Thyroid gland (tissue), 4 donors: ENCODE results near the gene TAOK1.
A peak's percentile ranks its signal among the peaks of the same experiment; 100 is the strongest.

Experiments
- POLR2A ChIP-seq, 2 donors: fragments of 450-650 bp; IDR thresholded peaks; one replicate each; pipeline ENCODE4 v1.6.1; 2017; ENCODE audit warnings: antibody characterized with exemption in 2 of 2, mild to moderate bottlenecking in 2 of 2, moderate library complexity in 1 of 2
- TF ChIP-seq, protein P1 (sequence below), 6 experiments: fragments of 200-600 bp in 3 of 6; fragments of 450-650 bp in 3 of 6; sonication (generic) in 3 of 6; IDR thresholded peaks; one replicate each; pipeline ENCODE4 v1.5.1; 2016 to 2019; ENCODE audit warnings: antibody characterized with exemption in 6 of 6, mild to moderate bottlenecking in 2 of 6, inconsistent platforms in 1 of 6, moderate library complexity in 1 of 6

DNA sequence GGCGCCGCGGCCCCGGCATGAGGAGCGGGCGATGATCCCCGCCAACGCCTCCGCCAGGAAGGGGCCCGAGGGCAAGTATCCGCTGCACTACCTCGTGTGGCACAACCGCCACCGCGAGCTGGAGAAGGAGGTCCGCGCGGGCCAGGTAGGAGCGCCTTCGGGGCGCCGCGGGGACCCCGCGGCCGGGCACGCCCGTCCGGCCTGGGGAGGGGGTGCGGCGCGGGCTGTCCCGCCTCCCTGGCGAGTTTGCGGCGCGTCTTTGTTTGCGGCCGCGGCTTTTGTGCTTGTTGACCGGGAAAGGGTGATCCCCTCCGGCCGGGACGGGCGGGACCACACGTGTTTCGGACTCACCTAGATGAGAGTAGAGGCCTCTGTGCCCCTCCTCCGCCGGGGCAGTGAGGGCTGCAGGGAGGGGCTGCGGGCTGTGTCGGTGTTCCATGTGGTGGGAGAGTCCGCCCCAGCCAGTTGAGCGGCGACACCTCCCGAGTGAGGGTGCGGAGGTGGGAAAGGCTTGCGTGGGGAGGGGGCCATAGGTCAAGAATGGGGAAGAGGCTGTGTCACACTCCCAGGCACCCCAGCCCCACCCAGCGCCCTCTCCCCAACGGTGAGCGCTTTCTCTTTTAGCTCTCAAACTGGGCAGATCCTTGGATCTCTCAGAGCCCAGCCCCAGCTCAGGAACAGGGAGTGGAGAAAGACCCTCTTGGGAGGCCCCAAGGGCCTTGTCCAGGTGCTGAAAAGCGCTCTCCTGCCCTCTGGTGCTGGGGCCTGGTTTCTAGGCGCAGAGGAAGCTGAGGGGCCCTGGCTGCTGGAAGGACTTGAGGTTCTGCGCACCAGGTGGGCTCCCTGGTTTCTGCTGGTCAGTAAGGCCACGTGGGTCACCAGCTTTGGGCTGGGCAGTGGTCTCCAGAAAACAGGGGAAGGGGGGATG is 203.7 kb downstream of the TAOK1 start:
- TF ChIP-seq, protein P1, sequence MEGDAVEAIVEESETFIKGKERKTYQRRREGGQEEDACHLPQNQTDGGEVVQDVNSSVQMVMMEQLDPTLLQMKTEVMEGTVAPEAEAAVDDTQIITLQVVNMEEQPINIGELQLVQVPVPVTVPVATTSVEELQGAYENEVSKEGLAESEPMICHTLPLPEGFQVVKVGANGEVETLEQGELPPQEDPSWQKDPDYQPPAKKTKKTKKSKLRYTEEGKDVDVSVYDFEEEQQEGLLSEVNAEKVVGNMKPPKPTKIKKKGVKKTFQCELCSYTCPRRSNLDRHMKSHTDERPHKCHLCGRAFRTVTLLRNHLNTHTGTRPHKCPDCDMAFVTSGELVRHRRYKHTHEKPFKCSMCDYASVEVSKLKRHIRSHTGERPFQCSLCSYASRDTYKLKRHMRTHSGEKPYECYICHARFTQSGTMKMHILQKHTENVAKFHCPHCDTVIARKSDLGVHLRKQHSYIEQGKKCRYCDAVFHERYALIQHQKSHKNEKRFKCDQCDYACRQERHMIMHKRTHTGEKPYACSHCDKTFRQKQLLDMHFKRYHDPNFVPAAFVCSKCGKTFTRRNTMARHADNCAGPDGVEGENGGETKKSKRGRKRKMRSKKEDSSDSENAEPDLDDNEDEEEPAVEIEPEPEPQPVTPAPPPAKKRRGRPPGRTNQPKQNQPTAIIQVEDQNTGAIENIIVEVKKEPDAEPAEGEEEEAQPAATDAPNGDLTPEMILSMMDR (IDR thresholded peaks at IDR 0.05) = peak in 1 of 6 experiments; percentile 8
- no peak for TF ChIP-seq POLR2A (IDR thresholded peaks at IDR 0.05)
